Measurements from ENCODE around the gene KRTAP10-12.
"Not testable (repeated sequence)": the region's sequence is repeated elsewhere in the genome, so short reads cannot be mapped to it uniquely, and the experiment has no call there.

The KRTAP10-12 gene

GRCh38 chr21:44670642-44671432, 26.1 kb upstream of the KRTAP10-12 start:
- no peak for DNase-seq (ENCODE audit: low spot score)

DNA sequence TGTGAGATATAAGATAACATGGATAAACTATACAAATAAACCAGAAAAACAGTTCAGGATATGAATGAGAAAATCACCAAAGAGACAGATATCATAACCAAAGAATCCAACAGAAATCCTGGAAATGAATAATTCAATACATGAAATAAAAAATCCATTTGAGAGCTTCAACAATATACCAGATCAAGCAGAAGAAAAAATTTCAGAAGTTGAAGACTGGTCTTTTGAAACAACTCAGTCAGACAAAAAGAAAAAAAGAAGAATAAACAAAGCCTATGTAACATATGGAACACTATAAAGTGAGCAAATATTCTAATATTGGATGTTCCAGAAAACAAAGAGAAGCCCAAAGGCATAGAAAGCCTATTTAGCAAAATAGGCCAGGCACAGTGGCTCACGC, 25.1 kb upstream of the KRTAP10-12 start:
- DNase-seq (ENCODE audit: low spot score) = no peak

DNA sequence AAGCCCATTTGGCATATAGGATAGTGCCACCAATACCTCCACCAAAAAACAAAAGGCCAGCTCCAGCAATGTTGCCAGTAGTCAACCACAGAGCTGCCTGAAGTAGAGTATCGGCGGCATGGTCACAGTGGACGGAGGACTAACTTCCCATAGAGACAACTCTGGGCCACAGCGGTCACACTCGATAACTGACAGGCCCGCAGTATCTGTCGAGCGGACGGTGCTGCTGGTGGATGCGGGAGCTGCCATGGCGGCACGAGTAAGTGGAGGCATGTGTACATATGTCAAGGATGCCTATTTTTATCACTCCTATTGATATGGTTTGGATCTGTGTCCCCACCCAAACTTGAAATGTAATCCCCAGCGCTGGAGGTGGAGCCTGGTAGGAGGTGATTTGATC, 19.1 kb upstream of the KRTAP10-12 start:
- DNase-seq (ENCODE audit: low spot score) = no peak

- no peak for DNase-seq (ENCODE audit: low spot score)
These were observed 15.8 kb upstream of the KRTAP10-12 start for GRCh38 chr21:44681152-44681551.

GRCh38 chr21:44681861-44682579, 15.0 kb upstream of the KRTAP10-12 start, which contains the start of gene KRTAP12-1:
Gene KRTAP12-1, minus strand, starts transcription at chr21:44682163. Its CDS starts 40 bp downstream, at chr21:44682123.
- no peak for DNase-seq (ENCODE audit: low spot score)

GRCh38 chr21:44682580-44683151, 14.3 kb upstream of the KRTAP10-12 start:
- DNase-seq (ENCODE audit: low spot score) = no peak

DNA sequence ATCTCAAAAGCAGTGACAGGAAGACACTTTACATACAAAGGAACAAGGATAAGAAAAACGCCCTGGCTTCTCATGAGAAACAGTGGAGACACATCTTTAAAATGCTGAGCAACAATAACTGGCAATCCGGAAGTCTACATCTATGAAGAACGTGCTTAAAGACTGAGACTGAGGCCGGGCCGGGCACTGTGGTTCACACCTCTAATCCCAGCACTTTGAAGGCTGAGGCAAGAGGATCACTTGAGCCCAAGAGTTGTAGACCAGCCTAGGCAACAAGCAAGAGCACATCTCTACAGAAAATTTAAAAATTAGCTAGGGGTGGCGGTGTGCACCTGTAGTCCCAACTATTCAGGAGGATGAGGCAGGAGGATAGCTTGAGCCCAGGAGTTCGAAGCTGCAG, 12.9 kb upstream of the KRTAP10-12 start:
- no peak for DNase-seq (ENCODE audit: low spot score)

DNA sequence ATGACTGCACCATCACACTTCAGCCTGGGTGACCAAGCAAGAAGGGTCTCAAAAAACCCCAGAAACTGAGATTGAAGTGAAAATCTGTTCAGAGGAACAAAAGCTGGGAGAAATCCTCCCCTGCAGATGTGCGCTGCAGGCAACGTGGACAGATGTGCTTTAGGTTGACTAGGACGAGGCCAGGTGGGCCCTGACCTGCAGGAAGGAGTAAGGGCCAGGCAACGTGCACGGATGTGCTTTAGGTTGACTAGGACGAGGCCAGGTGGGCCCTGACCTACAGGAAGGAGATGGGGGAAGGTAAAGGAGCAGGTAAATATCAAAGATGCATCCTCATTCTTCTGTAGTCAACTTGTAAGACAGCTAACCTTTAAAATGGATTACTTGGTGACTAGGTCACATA, 12.5 kb upstream of the KRTAP10-12 start:
- no peak for DNase-seq (ENCODE audit: low spot score)

GRCh38 chr21:44685050-44685449, 11.9 kb upstream of the KRTAP10-12 start:
- not testable (repeated sequence) for DNase-seq (ENCODE audit: low spot score)

DNA sequence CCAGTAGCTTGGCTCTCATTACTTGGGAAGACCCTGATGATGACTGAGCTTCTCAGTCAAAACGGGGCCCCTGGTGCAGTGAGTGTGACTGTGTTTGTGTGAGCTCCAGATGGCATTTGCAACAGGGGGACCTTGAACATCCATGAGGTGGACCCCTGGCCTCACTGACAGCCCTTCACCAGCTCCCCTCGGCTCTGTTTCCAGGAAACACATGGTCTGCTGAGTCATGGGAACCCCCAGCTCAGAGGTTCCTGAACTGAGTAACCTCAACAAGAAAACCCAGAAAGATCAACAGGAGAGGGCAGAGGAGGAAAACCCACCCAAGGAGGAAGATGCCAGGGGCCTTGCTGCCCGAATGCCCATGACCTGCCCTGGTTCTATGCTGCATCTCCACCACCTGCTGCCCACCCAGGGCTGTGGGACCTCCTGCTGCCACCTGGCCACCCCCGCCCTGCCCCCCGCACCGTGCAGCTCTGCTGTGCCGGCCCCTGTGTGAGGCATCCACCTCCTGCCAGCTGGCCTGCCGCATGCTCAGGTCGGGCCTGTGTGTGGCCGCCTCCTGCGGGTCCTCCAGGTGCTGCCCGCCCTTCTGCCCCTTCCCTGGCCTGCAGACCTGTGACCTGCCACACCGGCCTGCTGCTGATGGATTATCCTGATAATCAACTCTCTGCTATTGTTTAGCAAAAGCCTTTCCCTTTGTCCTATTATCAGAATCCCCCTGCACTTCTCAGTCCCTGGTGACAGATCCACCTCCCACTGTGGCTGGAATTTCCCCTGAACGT, 10.8 kb upstream of the KRTAP10-12 start:
- peak; percentile 19 for DNase-seq (ENCODE audit: low spot score)

- DNase-seq (ENCODE audit: low spot score) = no peak
These were observed 10.0 kb upstream of the KRTAP10-12 start for GRCh38 chr21:44686843-44687561.

GRCh38 chr21:44687671-44688070, 9.3 kb upstream of the KRTAP10-12 start:
- DNase-seq (ENCODE audit: low spot score) = no peak

DNA sequence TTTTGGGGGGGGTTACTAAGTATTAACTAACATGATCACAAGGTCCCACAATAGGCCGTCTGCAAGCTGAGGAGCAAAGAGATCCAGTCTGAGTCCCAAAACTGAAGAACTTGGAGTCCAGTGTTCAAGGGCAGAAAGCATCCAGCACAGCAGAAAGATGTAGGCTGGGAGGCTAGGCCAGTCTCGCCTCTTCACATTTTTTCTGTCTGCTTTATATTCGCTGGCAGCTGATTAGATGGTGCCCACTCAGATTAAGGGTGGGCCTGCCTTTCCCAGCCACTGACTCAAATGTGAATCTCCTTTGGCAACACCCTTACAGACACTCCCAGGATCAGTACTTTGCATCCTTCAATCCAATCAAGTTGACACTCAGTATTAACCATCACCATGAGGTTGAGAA, 7.2 kb upstream of the KRTAP10-12 start:
- DNase-seq (ENCODE audit: low spot score) = not testable (repeated sequence)

- DNase-seq (ENCODE audit: low spot score) = no peak
These were observed 5.3 kb upstream of the KRTAP10-12 start for GRCh38 chr21:44691686-44692085.

DNA sequence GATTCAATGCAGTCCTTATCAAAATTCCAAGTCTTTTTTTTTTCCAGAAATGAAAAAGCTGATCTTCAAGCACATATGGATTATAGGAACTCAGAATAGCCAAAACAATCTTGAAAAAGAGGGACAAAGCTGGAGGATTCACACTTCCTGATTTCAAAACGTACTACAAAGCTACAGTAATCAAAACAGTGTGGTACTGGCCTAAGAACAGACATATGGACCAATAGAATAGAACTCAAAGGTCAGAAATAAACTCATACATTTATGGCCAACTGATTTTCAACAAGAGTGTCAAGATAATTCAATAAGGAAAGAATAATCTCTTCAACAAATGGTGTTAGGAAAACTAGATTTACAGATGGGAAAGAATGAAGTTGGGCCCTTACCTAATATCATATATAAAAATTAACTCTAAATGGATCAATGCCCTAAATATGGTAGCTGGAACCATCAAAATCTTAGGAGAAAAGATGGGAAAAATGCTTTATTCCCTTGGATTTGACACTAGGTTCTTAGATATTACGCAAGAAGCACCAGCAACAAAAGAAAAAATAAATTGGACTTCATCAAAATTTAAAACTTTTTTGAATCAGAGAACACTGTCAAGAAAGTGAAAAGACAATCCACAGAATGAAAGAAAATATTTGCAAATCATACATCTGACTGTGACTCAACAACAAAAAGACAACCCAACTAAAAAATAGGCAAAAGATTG, 4.0 kb upstream of the KRTAP10-12 start:
- DNase-seq (ENCODE audit: low spot score) = no peak

DNA sequence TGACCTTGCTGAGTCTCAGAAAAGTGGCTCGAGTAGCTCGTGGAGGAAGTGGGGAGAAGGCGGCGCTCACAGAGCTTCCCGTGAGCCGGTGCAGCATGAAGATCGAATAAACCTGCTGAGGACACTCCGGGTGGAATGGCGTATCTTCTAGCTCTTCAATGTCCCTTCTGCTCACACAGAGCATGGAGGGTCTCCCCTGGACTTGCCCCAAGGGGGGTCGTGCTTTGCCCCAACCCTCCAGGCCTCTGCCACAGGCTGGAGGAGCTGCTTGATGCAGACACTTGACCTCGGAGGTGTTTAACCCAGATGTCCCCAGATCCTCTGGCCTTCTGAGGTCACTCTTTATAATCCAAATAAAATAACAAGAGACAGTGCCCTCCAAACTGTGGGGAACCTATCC, 2.2 kb upstream of the KRTAP10-12 start:
- DNase-seq (ENCODE audit: low spot score) = no peak

GRCh38 chr21:44695184-44695583, 1.8 kb upstream of the KRTAP10-12 start:
- DNase-seq (ENCODE audit: low spot score) = no peak

DNA sequence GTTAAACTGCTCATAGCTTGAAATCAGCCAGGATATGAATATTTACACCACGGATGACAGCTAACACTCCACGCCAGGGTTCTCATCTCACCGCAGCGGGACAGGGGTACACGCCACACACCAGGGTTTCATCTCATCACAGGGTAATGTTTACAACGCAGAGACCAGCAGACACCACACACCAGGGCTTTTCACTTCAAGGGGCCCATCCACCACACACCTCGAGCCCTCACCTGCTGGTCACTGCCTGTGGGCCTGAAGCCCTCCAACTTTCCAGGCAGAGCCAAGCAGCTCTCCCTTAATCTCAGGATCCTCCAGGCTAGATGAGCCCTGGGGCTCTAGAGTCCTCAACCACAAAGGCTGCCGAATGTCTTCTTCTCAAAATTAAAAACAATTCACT, 1.3 kb upstream of the KRTAP10-12 start:
- DNase-seq (ENCODE audit: low spot score) = no peak

GRCh38 chr21:44696572-44696971, 400 bp upstream of the KRTAP10-12 start:
- no peak for DNase-seq (ENCODE audit: low spot score)

GRCh38 chr21:44697811-44698734, 1.1 kb downstream of the KRTAP10-12 start:
- no peak for DNase-seq (ENCODE audit: low spot score)
